GM19193 (cell line): ENCODE data around the gene PANK1.

Experiments used
- POLR2A ChIP-seq: IDR thresholded peaks from 4 replicates; pipeline ENCODE4 v1.6.1; 2011; ENCODE audit not compliant: insufficient read depth, insufficient read length; ENCODE audit errors: extremely low read depth

The PANK1 gene

DNA sequence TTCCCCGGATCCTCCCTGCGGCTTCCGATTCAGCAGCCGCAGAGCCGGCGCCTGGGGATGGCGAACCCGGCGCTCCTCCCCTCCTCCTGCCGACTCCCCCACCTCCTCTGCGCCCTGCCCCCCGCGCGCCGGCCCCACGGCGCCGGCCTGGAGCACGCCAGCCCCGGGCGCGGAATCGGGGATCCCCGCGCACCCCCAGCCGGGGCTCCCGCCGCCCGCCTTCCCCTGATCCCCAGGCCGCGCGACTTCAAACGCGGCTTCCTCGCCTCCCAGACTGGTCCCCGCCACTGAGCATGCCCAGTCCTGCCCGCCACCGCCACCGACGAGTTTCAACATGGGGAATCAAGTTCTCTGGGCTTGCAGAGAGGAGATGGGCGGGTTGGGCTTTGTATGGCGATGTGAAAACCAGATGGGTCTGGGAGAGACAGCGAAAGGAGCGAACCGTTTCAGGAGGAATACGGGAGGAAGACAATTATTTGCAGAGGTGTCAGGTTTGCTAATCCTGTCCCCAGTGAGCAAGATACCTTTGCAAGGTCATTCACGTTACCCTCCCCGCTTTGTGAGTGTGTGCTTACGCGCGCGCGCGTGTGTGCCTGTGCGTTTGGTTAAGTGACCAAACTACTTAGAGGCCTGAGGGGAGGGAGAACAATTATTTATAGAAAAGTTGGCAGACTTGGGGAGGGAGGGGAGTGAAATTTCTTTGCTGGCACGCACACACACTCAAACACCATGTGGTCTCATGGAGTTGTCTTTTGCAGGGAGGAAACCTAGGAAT is at the start of gene PANK1:
PANK1 (minus strand) TSS at position 276 of the 775 bp plus-strand sequence. CDS start 351 bp downstream, outside the sequence.
- peak; percentile 59 for TF ChIP-seq POLR2A

DNA sequence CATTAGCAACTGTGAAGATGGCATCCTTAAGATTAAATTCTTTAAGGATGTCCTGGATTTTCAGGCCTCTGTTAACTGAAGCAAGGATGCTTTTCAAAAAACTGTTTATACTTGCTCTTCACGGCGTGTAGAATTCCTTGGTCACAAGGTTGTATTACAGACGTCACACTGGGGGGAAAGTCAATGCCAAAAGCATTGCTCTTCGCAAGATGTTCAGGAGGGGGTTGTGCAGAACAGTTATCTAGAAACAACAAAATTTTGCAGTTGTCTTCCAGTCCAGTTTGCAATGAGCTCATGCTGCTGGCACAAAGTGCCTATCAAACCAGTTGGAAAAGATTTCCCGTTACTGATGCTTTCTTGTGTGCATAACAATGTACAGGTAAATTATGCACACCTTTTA is 48.1 kb upstream of the PANK1 start:
- no peak for TF ChIP-seq POLR2A

DNA sequence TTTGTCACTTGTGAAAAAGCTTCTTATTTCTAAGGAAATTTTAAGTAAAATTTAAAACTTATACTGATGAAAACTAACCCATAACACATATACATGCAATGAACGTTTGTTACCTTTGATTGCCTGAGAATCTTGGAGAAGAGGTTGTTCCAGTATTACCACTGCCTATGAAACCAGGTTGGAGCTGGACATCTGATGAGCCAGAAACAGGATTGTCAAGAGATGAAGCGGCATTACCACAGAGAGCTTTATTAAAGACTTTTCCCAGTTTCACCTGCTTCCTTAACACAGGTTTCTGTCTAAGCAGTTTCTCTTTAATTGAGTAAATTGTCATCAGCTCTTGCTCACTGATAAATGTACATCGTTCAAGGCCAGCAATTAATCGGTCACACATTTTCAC is 47.4 kb upstream of the PANK1 start:
- TF ChIP-seq POLR2A = no peak

DNA sequence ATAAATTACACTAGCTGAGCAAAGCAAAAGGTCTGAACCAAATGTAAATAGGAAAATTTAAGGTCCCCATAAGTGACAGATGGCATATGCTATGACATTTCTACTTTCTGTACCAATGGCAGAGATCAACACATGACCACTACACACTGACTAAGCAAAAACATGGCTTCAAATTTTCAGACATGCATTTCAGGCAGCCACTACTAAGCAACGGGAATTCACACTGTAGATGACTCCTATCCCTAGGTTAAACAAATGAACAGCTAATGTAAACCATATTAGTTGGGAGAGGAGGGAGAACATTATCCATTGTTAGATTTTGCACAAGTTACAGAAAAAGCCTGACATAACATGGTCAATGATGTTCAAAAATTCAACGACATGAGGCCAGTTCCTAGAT is 45.0 kb upstream of the PANK1 start:
- TF ChIP-seq POLR2A = no peak

DNA sequence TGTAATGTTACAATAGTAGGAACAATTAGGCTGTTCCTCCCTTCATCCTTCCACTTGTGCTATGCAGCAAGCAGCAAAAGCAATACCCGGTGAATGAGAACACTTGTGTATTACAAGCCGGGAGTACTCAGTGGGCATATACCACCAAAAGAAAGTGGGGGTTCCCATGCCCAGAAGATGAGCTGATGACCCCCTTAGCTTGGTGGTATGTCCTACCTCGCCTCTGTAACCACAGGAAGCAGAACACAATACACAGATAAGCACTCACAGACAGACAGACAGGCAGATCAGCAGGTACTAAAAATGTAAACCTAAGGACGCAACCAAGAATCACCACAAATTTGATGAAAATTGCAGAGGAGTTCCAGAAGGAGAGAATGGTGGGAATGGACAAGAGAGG is 40.9 kb upstream of the PANK1 start:
- no peak for TF ChIP-seq POLR2A

DNA sequence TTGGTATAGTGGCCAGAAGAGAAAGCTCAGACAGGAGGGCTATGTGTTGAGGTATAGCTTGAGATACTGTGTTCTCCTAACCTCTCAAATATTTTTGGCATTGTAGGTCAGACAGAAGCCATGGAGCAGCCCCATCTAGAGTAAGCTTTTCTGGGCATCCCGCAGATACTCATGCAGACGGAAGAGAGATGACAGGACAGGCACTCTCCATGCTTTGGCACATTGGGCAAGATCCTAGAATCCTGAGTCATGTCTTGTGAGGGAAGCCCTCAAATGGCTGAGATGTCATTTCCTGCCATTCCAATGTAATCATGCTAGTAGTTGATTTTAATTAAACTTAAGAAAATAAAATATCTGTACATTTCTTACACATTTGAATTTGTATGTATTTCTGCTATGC is 39.6 kb upstream of the PANK1 start:
- TF ChIP-seq POLR2A = no peak

DNA sequence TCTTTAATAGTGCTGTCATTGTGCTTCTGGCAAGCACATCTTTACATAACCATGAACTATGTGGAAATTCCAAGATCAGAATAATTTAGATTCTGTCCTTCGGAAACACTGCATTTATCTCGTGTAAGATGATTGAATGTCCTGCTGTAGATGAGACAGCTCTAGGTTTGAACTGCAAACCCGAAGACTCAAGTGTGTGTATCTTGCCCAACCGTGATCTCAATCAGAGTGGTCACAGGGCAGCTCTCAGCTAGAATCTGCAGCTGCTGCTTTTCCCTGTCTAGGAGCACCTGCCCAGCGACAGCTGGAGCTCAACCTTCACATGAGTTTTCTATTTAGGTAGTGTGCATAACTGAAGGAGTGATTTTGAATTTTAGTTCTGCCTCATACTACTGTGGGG is 38.8 kb upstream of the PANK1 start:
- TF ChIP-seq POLR2A = no peak

DNA sequence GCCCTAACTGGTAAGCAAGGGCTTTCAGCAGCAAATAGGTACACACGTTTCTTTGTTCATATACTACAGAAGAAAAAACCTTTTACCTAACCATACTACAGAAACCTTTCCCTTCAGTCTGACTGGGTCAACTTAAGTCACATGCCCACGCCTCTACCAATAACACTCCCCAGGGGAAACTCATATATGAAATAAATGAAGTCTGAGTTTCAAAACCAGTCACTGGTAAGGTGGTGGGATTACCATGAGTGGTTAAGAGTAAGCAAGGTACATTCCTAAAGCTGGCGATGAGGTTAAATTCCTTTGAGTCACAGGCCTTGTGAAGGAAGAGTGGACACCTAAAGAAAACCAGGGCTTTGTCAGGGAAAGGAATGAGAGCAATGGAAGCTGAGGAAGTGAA is 34.9 kb upstream of the PANK1 start:
- TF ChIP-seq POLR2A = no peak

DNA sequence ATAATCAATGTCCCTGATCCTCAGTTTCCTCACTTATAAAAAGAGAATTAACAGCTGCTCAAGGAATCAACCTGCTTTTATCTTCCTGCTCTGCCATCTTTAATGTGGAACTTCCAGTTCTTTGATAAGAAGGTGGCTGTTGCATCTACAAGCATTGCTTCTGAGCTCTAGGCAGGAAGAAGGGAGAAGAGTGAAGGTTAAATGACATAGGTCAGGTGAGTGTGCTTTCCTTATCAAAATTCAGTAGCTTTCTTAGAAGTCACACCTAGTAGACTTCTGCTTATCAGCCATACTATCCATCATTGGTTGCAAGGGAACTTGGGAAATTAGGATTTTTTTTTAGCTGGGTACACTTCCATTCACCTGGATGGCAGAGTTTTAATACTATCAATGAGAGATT is 32.3 kb upstream of the PANK1 start:
- no peak for TF ChIP-seq POLR2A

DNA sequence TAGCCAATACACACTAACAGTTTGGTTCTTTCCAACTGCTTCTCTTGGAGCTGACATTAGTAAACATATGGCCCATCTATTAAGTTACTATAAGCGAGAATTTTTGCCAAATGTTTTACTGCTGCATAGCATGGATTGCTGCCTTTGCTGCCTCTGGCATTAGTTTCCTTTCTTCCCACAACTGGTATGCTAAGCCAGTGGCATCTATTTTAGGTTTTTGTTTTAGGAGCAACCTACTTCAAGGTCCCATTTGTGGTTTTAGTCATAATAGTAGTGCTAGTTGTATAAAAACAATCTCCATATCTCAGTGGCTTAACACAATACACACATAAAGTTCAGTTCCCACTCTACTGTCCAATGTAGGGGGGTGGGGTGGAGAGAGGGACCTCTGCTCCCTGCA is 25.9 kb upstream of the PANK1 start:
- no peak for TF ChIP-seq POLR2A

DNA sequence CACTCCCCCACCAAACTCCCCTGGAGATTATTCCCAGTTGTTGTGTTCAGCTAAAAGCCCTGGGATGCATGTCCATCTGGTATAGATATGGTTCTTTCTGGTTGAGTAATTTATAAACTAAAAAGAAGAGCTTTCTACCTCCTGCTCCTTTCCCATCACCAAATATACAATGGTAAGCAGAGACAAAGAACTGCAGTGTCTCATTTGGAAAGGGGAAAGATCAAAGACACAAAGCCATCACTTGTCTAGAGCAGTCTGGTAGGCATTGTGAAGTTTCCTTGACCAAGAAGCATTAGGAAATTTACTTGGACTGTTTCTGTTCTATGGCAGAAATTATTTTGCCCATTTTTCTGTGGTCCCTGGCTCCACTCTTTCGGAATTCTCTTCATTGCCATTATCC is 24.9 kb upstream of the PANK1 start:
- no peak for TF ChIP-seq POLR2A

DNA sequence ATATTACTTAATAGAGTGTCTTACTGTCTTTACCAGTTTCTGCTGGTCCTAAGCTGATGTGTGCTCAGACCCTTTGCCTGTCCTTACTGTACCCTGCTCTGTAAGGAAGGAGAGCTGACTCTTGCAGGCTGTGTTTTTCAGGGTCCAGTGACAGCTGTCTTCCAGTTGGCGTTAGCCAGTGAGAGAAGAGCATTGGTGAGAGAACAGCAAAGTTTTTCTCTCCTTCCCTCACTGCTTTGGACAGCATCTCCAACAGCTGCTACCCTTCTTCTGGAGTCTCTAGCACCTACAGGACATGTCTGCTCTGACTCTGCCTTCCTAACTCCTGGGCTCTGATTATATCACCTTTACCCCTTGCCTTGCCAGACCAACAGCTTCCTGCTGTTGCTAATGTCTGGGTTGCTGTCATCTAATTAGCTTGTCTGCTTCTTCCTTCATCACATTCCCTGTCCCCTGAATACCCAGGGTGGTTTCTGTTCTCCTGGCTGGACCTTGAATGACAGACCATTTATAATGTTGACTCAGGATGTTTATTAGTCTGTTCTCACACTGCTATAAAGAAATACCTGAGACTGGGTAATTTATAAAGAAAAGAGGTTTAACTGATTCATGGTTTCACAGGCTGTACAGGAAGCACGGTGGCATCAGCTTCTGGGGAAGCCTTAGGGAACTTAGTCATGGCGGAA is 23.5 kb upstream of the PANK1 start:
- TF ChIP-seq POLR2A = no peak

DNA sequence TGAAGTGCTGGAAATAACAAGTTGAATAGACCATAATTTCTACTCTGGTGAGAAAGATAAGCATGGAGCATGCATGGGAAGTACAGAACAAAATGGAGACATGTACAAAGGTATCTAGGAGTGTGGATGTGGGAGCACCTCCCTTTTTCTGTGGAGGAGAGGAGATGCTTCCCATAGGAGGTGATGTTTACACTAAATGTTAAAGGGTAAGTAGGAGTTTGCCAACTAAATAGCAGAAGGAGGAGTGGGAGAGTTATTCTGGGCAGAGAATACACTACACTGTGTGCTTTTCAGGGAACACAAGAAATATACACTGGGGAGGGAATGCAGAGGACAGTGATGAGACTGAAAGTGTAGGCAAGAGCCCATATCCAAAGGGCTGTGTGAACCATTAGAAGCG is 21.1 kb upstream of the PANK1 start:
- no peak for TF ChIP-seq POLR2A

DNA sequence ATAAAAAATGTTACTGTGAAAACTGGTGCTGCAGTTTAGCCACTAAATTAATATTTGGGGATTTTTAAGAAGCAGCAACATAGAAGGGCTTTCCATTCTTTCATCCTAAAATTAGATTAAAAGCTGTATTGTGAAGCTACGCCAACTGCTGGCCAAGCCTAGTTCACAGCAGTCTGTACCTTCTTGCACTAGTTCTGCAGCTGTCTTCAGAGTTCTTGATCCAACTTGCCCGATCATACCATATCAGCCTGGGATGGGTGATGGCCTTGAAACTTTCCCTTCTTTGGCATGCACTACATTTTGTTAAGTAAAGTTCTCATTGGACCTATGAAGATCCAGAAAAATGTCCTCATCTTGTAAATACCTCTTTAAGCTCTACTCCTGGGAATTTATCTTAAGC is 20.3 kb upstream of the PANK1 start:
- TF ChIP-seq POLR2A = no peak

DNA sequence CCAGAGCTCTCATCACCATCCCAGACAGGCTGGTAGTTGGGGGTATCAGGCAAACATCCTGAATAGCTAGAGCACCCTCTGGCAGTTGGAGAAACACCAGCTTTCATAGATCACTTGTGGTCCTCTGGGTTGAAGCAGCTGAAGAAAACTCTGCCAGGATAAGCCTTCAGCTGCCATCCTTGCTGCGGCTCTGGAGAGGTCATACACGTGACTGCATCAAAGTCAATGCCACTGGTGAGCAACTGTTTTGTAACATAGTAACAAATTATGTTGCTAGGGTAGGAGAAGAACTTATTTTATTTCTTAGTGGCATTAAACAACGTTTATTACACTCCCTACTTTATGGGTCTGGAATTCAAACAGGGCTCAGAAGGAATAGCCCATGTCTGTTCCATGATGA is 19.2 kb upstream of the PANK1 start:
- TF ChIP-seq POLR2A = no peak

DNA sequence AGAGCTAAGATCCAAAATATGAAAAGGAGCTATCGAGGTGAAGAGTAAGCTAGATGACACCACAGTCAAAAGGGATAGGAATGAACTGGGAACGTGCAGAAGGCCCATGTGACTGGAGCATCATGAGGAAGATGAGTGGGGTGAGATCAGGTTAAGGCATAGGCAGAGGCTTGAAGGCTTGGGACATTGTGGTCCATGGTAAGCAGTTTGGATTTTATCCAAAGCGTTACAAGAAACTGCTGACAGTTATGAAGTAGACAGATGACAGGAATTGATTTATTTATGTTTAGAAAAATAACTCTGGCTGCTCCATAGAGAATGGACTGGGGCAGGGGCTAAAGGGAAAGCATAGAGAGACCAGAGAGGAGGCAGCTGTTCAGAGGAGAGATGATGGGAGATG is 18.1 kb upstream of the PANK1 start:
- no peak for TF ChIP-seq POLR2A
